SK-N-SH treated with all-trans-retinoic acid at 6 μM for 48 hours (cell line): ENCODE results near the gene FHIT.

Experiments used
- ARNTL ChIP-seq: fragments of 450-650 bp; formaldehyde crosslinking; IDR thresholded peaks from 2 replicates; pipeline ENCODE4 v1.5.0; 2020; ENCODE audit warnings: low read depth, mild to moderate bottlenecking, moderate library complexity, borderline replicate concordance
- BACH2 ChIP-seq: fragments of 250-450 bp; sonication (Bioruptor Pico); IDR thresholded peaks from 2 replicates; pipeline ENCODE4 v1.9.0; 2021; ENCODE audit warnings: mild to moderate bottlenecking, borderline replicate concordance
- GLIS3 ChIP-seq: fragments of 250-450 bp; sonication (Bioruptor Pico); IDR thresholded peaks from 2 replicates; pipeline ENCODE4 v1.5.0; 2020; ENCODE audit warnings: mild to moderate bottlenecking, moderate library complexity
- PATZ1 ChIP-seq: fragments of 250-450 bp; sonication (Bioruptor Pico); IDR thresholded peaks from 2 replicates; pipeline ENCODE4 v1.8.0; 2020; ENCODE audit warnings: mild to moderate bottlenecking, moderate library complexity, borderline replicate concordance
- SNAI2 ChIP-seq: fragments of 250-450 bp; sonication (Bioruptor Pico); IDR thresholded peaks from 2 replicates; pipeline ENCODE4 v1.5.0; 2020; ENCODE audit warnings: mild to moderate bottlenecking, moderate library complexity
- TCF4 ChIP-seq: fragments of 250-450 bp; sonication (Bioruptor Pico); IDR thresholded peaks from 2 replicates; pipeline ENCODE4 v1.8.0; 2021; ENCODE audit warnings: mild to moderate bottlenecking, moderate library complexity, borderline replicate concordance
- TOX ChIP-seq: fragments of 250-450 bp; sonication (Bioruptor Pico); IDR thresholded peaks from 2 replicates; pipeline ENCODE4 v1.8.0; 2021; ENCODE audit warnings: mild to moderate bottlenecking, moderate library complexity, borderline replicate concordance
- TSHZ2 ChIP-seq: fragments of 250-450 bp; sonication (Bioruptor Pico); IDR thresholded peaks from 2 replicates; pipeline ENCODE4 v1.5.0; 2020; ENCODE audit warnings: mild to moderate bottlenecking, moderate library complexity
- ZNF565 ChIP-seq: fragments of 450-650 bp; formaldehyde crosslinking; conservative IDR thresholded peaks from 2 replicates; pipeline ENCODE4 v1.5.0; 2020; ENCODE audit warnings: low read depth, mild to moderate bottlenecking, moderate library complexity
- ZNF70 ChIP-seq: fragments of 450-650 bp; formaldehyde crosslinking; IDR thresholded peaks from 2 replicates; pipeline ENCODE4 v1.5.0; 2020; ENCODE audit warnings: mild to moderate bottlenecking, moderate library complexity

- TF ChIP-seq TSHZ2 (CRISPR knock-in tag) (no peak), ARNTL (CRISPR knock-in tag) (no peak), PATZ1 (CRISPR knock-in tag) (no peak), GLIS3 (CRISPR knock-in tag) (no peak), ZNF70 (CRISPR knock-in tag) (no peak), TCF4 (CRISPR knock-in tag) (no peak), BACH2 (CRISPR knock-in tag) (no peak), TOX (CRISPR knock-in tag) (no peak), SNAI2 (CRISPR knock-in tag) (no peak), ZNF565 (CRISPR knock-in tag) (no peak)
Observed at GRCh38 chr3:60764870-60765269, 486.4 kb downstream of the FHIT start.
